ENCODE measurements around the gene PLA2G4F. TPM values are rescaled to one million over a fixed set of nuclear protein-coding genes. Genes with fewer than 3 reads are reported as not detected.
A peak's percentile ranks its signal among the peaks of the same experiment; 100 is the strongest.

The PLA2G4F gene
- total RNA-seq, 2 experiments from 2014 or later: not detected

DNA sequence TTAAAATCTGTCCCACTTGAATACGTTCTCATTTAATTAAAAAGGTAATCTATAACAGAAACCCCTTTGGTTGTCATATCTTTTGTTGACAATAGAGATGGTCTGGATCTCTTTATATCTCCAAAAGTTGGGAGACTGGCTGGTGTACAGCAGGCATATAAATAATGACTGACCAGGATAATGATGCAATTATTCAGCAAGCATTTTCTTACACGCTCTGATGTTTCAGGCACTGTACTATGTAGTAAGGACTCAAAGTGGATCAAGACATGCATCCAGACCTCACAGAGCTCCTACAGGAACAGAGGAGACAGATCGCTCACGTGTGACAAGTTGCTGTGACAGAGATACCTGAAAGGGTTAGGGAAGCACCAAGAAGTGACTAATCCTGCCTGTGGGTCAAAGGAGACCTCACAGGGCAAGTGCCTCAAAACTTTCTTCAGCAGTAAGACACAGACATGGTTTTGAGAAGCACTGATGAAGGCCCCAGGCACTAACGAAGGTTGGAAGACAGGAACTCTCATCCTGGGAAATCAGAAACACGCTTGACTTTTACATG lies 26.0 kb upstream of the PLA2G4F start:
- DNase-seq (ENCODE audit: low spot score): no peak
- TF ChIP-seq, protein P1, sequence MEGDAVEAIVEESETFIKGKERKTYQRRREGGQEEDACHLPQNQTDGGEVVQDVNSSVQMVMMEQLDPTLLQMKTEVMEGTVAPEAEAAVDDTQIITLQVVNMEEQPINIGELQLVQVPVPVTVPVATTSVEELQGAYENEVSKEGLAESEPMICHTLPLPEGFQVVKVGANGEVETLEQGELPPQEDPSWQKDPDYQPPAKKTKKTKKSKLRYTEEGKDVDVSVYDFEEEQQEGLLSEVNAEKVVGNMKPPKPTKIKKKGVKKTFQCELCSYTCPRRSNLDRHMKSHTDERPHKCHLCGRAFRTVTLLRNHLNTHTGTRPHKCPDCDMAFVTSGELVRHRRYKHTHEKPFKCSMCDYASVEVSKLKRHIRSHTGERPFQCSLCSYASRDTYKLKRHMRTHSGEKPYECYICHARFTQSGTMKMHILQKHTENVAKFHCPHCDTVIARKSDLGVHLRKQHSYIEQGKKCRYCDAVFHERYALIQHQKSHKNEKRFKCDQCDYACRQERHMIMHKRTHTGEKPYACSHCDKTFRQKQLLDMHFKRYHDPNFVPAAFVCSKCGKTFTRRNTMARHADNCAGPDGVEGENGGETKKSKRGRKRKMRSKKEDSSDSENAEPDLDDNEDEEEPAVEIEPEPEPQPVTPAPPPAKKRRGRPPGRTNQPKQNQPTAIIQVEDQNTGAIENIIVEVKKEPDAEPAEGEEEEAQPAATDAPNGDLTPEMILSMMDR (conservative IDR thresholded peaks at IDR 0.05; ENCODE audit: low read length): no peak
- no peak for TF ChIP-seq EZH2phosphoT487 (IDR thresholded peaks at IDR 0.05; ENCODE audit: borderline replicate concordance, low read depth, low read length)
- BruUV-seq (replicated peaks): TSS peak; percentile 32
- H3K9me2 ChIP-seq (ENCODE audit: insufficient read depth, low read length): no peaks in the 10 kb centered on the region
- ChIA-PET CTCF (ENCODE audit: unreplicated experiment) (no interaction called here), POLR2A (no interaction called here)
- H3K4me3 ChIP-seq (ENCODE audit: low read depth, low read length, poor library complexity, severe bottlenecking): no peak overlapping the region
- H3K9me3 ChIP-seq (ENCODE audit: low read length): no peaks in the 10 kb centered on the region
- intact Hi-C loops (cut with micrococcal nuclease; ENCODE audit: unreplicated experiment): no loop called here
- peaks cover 83% of the 10 kb centered on the region for H3K36me3 ChIP-seq (ENCODE audit: insufficient read depth, low read length)
- no peaks in the 10 kb centered on the region for H3K4me1 ChIP-seq (ENCODE audit: insufficient read depth, low read length, poor library complexity, severe bottlenecking)
- no peaks in the 10 kb centered on the region for H3K79me2 ChIP-seq (ENCODE audit: insufficient read depth, low read depth, low read length)
- no peak overlapping the region for H3K4me2 ChIP-seq (ENCODE audit: low read length)
- no peaks in the 10 kb centered on the region for H4K20me1 ChIP-seq (ENCODE audit: insufficient read depth, low read length)
- no peak overlapping the region for H2AFZ ChIP-seq (ENCODE audit: low read length)
- H3K27ac ChIP-seq (ENCODE audit: low read depth, low read length, poor library complexity, severe bottlenecking): no peak overlapping the region

DNA sequence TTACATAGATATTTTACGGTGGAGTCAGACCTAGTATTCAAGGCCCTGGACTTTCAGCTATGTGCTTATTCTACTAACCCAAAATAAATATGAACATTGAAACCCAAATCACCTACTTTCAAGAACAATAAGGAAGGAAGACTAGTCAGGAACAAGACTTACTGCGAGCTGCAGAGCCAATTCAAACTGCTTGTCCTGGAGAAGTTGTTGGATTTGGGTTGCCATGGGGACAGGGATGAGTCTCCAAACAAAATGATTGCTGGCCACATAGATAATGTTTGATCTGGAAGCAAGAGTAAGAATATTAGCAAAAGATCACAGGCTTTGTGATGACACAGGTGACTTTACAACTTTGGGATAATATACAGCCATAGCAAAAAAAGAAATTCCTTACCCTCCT lies 21.6 kb upstream of the PLA2G4F start:
- no peak overlapping the region for H3K4me2 ChIP-seq (ENCODE audit: low read length)
- ChIA-PET CTCF (ENCODE audit: unreplicated experiment) (no interaction called here), POLR2A (no interaction called here)
- TF ChIP-seq, protein P1 (conservative IDR thresholded peaks at IDR 0.05; ENCODE audit: low read length): no peak
- TF ChIP-seq EZH2phosphoT487 (IDR thresholded peaks at IDR 0.05; ENCODE audit: borderline replicate concordance, low read depth, low read length): no peak
- H2AFZ ChIP-seq (ENCODE audit: low read length): no peak overlapping the region
- no peaks in the 10 kb centered on the region for H3K9me2 ChIP-seq (ENCODE audit: insufficient read depth, low read length)
- H3K79me2 ChIP-seq (ENCODE audit: insufficient read depth, low read depth, low read length): no peaks in the 10 kb centered on the region
- no TSS peak for BruUV-seq (replicated peaks)
- H4K20me1 ChIP-seq (ENCODE audit: insufficient read depth, low read length): no peaks in the 10 kb centered on the region
- no peak for DNase-seq (ENCODE audit: low spot score)
- H3K4me1 ChIP-seq (ENCODE audit: insufficient read depth, low read length, poor library complexity, severe bottlenecking): no peaks in the 10 kb centered on the region
- H3K9me3 ChIP-seq (ENCODE audit: low read length): no peaks in the 10 kb centered on the region
- intact Hi-C loops (cut with micrococcal nuclease; ENCODE audit: unreplicated experiment): no loop called here
- no peak overlapping the region for H3K4me3 ChIP-seq (ENCODE audit: low read depth, low read length, poor library complexity, severe bottlenecking)
- H3K36me3 ChIP-seq (ENCODE audit: insufficient read depth, low read length): peaks cover 65% of the 10 kb centered on the region
- no peak overlapping the region for H3K27ac ChIP-seq (ENCODE audit: low read depth, low read length, poor library complexity, severe bottlenecking)

DNA sequence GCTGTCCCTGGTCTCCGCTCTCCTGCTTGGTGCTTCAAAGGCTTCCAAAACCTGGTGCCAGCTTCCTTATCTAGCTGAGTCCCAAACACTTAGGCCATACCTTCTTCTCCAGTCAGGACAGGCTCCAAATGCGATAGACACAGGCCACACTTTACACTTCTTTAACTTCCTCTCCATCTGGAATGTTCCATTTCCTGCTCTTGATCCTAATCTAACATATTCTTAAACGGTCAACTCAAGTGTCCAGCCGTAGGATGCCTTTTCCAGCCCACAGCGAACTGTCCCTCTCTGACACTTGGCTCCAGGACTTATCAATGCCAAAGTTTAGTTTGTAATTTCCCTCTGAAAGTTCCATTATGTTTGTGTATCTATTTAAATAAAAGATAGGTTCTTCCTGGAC lies 19.2 kb upstream of the PLA2G4F start:
- Histone ChIP-seq H3K4me1 (ENCODE audit: insufficient read depth, low read length, poor library complexity, severe bottlenecking) (no peaks in the 10 kb centered on the region), H3K9me2 (ENCODE audit: insufficient read depth, low read length) (no peaks in the 10 kb centered on the region), H3K79me2 (ENCODE audit: insufficient read depth, low read depth, low read length) (no peaks in the 10 kb centered on the region), H3K4me3 (ENCODE audit: low read depth, low read length, poor library complexity, severe bottlenecking) (no peak overlapping the region), H3K27ac (ENCODE audit: low read depth, low read length, poor library complexity, severe bottlenecking) (no peak overlapping the region), H3K9me3 (ENCODE audit: low read length) (no peaks in the 10 kb centered on the region), H4K20me1 (ENCODE audit: insufficient read depth, low read length) (no peaks in the 10 kb centered on the region), H2AFZ (ENCODE audit: low read length) (no peak overlapping the region), H3K36me3 (ENCODE audit: insufficient read depth, low read length) (peaks cover 72% of the 10 kb centered on the region), H3K4me2 (ENCODE audit: low read length) (no peak overlapping the region)
- no TSS peak for BruUV-seq (replicated peaks)
- no peak for TF ChIP-seq EZH2phosphoT487 (IDR thresholded peaks at IDR 0.05; ENCODE audit: borderline replicate concordance, low read depth, low read length)
- TF ChIP-seq, protein P1 (conservative IDR thresholded peaks at IDR 0.05; ENCODE audit: low read length): no peak
- intact Hi-C loops (cut with micrococcal nuclease; ENCODE audit: unreplicated experiment): no loop called here
- DNase-seq (ENCODE audit: low spot score): no peak
- ChIA-PET POLR2A (no interaction called here), CTCF (ENCODE audit: unreplicated experiment) (no interaction called here)

Measured in OCI-LY7 (cell line).